ENCODE results near the gene DCTN3.
A peak's percentile ranks its signal among the peaks of the same experiment; 100 is the strongest.

The DCTN3 gene

GRCh38 chr9:34591248-34591916, 28.9 kb downstream of the DCTN3 start:
- FAIRE-seq (peak; percentile 96), DNase-seq (ENCODE audit: low spot score) (peak; percentile 93)

- peak; percentile 85 for FAIRE-seq
- DNase-seq (ENCODE audit: low spot score) = peak; percentile 18
Observed at GRCh38 chr9:34590381-34591247, 29.7 kb downstream of the DCTN3 start.

- FAIRE-seq = peak; percentile 92
- DNase-seq (ENCODE audit: low spot score) = peak; percentile 83
Observed at GRCh38 chr9:34589636-34590380, 30.5 kb downstream of the DCTN3 start, which contains the start of gene CNTFR. Gene CNTFR, minus strand, starts transcription at chr9:34589724. Its CDS starts 20,743 bp downstream, at chr9:34568981.

- DNase-seq (ENCODE audit: low spot score) (no peak), FAIRE-seq (no peak)
Observed at GRCh38 chr9:34588671-34589635, 31.3 kb downstream of the DCTN3 start.

- DNase-seq (ENCODE audit: low spot score) (no peak), FAIRE-seq (no peak)
Observed at GRCh38 chr9:34587271-34587670, 33.0 kb downstream of the DCTN3 start.

GRCh38 chr9:34585946-34586669, 34.2 kb downstream of the DCTN3 start:
- FAIRE-seq (no peak), DNase-seq (ENCODE audit: low spot score) (no peak)

- FAIRE-seq = no peak
Observed at GRCh38 chr9:34584970-34585369, 35.3 kb downstream of the DCTN3 start.

GRCh38 chr9:34582787-34583186, 37.5 kb downstream of the DCTN3 start:
- FAIRE-seq (no peak), DNase-seq (ENCODE audit: low spot score) (no peak)

More at GRCh38 chr9:34584970-34585369, 35.3 kb downstream of the DCTN3 start:
- no peak for DNase-seq (ENCODE audit: low spot score)

GRCh38 chr9:34581318-34581717, 39.0 kb downstream of the DCTN3 start:
- DNase-seq (ENCODE audit: low spot score) (no peak), FAIRE-seq (no peak)

- DNase-seq (ENCODE audit: low spot score) (no peak), FAIRE-seq (no peak)
Observed at GRCh38 chr9:34580358-34580757, 39.9 kb downstream of the DCTN3 start.

GRCh38 chr9:34579808-34580163, 40.5 kb downstream of the DCTN3 start:
- FAIRE-seq (no peak), DNase-seq (ENCODE audit: low spot score) (no peak)

- FAIRE-seq = no peak
- DNase-seq (ENCODE audit: low spot score) = no peak
Observed at GRCh38 chr9:34579104-34579807, 41.0 kb downstream of the DCTN3 start.

GRCh38 chr9:34578241-34579103, 41.8 kb downstream of the DCTN3 start:
- no peak for DNase-seq (ENCODE audit: low spot score)
- no peak for FAIRE-seq

- DNase-seq (ENCODE audit: low spot score) = no peak
Observed at GRCh38 chr9:34577400-34578240, 42.7 kb downstream of the DCTN3 start.

GRCh38 chr9:34576597-34577399, 43.5 kb downstream of the DCTN3 start:
- no peak for FAIRE-seq

More at GRCh38 chr9:34577400-34578240, 42.7 kb downstream of the DCTN3 start:
- no peak for FAIRE-seq

GRCh38 chr9:34575862-34576596, 44.3 kb downstream of the DCTN3 start:
- DNase-seq (ENCODE audit: low spot score) = no peak
- FAIRE-seq = no peak

More at GRCh38 chr9:34576597-34577399, 43.5 kb downstream of the DCTN3 start:
- DNase-seq (ENCODE audit: low spot score) = no peak

Measured in urothelium cell line (cell line).